ENCODE data around the gene IFNAR1.

The IFNAR1 gene

DNA sequence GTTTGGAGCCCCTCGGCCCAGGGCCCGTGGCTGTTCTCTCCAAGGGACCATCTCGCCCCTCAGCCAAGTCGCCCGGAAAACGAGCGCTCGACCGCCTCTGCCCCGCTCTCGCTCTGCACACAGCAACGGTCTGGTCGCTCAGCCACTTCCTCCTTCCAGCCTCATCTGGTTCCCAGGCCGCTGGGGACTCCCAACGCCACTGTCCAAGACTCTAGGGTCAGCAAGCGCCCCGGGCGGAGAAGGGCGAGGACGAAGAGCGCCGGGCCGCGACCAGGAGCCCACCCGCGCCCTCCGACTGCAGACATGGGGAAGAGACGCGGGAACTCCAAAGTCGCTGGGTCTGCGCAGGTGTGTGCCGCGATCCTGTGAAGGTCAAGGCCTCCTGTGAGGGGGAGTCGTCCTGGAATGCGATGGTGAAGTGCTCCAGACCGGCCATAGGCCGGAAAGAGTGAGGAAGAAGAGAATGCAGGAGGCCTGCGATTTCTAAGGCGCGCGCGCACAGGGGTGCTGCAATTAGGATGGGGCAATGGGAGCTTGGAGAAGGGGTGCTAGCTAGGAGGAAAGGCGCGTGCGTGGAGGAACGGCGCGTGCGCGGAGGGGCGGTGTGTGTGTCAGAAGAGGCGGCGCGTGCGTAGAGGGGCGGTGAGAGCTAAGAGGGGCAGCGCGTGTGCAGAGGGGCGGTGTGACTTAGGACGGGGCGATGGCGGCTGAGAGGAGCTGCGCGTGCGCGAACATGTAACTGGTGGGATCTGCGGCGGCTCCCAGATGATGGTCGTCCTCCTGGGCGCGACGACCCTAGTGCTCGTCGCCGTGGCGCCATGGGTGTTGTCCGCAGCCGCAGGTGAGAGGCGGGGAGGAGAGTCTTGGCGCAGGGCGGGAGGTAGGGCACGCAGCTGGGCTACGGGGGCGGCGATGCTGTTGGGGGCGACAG lies at the start of gene IFNAR1:
Gene IFNAR1 (plus strand): TSS at position 680 of the 931 bp plus-strand sequence. CDS start 86 bp downstream, at position 766.
- peak; percentile 94 for DNase-seq (ENCODE audit: low read depth, low spot score)

DNA sequence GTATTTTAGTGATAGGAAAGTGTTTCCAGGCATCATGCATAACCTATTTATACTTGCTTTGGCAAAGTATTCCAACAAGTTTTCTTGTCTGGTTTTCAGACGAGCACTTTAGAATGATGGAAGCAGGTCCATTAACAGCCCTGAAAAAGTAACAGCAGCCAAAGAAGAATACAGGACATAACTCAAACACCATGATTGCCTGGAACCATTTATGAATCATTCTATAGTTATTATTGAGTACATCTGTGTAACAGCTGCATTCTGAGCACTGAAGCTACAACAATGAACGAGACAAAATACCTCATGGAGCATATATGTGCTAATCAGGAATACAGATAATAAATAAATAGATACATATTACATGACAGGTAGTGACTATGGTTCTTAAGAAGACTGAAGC lies 46.0 kb upstream of the IFNAR1 start:
- no peak for DNase-seq (ENCODE audit: low read depth, low spot score)

DNA sequence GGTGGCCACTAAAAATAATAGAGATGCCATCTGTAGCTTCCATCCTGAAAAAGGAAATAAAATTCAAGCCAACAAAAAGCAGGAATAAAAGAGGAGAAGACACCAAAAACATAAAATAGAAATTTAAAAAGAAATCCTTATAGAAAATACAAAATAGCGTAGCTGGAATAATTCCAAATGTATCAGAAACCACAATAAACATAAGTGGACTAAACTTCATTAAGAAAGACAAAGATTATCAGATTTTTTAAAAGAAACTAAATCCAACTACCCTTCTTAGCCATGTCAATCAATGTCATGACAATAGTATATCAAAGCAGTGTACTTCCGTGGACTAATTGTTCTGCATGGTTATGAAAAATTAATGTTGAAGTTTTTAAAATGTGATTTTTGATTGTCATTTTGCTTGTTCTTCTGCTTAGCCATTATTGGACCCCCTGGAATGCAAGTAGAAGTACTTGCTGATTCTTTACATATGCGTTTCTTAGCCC lies 45.4 kb upstream of the IFNAR1 start:
- no peak for DNase-seq (ENCODE audit: low read depth, low spot score)

DNA sequence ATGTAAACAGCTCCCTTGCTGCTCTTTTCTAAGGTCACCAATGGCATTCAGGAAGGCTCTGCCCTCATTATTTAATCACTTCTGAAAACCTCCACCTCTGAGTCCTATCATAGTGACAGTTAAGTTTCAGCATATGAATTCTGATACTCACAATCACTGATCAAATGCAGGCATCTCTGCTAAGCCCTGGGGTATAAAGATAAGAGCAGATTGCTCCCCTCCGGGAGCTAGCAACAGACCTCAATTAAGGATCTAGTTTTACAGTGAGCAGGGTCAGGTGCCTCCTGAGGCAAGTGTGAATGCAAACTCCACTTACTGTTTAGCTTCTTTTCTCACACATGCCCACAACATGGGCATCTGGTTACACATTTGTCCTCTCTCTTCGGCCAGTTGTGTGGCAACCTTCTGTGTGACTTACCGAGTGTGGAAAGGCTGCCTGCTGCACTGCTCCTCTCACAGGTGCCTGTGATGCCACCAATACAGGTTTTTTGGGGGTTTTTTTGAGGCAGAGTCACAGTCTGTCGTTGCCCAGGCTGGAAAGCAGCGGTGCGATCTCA lies 43.6 kb upstream of the IFNAR1 start:
- no peak for DNase-seq (ENCODE audit: low read depth, low spot score)

DNA sequence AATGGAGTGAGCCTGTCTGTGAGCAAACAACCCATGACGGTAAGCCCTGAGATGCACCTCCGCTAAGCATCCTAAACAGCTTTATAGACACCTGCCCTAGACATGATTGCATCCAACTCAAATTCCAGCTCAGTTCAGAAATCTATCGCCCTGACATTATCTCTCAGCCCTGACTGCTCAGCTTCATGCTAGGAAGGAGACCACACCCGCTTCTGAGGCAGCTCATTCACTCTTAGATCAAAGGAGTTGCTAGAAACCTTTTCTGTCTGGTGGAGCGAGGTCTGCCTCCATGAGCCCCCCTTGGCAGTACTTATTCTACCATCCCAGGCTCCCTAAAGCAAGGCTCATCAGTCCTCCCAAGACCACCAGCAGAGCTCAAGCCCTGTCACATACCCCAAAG lies 41.6 kb upstream of the IFNAR1 start:
- DNase-seq (ENCODE audit: low read depth, low spot score) = no peak

DNA sequence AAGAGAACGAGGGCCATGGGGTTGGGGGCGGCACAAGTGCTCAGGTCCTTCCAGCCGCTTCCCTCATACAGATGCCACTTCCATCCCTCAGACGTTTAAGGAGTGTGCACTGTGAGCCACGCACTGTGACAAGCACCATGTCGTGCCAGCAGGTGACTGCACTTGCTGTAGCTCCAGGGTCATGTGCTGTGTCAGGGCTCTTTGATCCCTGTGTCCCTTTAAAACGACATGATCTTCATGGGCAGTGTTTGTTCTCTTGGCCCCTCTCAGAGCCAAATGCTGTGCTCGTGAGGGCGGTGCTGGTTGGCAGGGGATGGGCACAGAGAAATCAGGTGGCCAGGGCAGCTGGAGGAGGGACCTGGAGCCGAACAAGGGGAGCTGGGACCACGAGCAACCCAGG lies 38.7 kb upstream of the IFNAR1 start:
- no peak for DNase-seq (ENCODE audit: low read depth, low spot score)

DNA sequence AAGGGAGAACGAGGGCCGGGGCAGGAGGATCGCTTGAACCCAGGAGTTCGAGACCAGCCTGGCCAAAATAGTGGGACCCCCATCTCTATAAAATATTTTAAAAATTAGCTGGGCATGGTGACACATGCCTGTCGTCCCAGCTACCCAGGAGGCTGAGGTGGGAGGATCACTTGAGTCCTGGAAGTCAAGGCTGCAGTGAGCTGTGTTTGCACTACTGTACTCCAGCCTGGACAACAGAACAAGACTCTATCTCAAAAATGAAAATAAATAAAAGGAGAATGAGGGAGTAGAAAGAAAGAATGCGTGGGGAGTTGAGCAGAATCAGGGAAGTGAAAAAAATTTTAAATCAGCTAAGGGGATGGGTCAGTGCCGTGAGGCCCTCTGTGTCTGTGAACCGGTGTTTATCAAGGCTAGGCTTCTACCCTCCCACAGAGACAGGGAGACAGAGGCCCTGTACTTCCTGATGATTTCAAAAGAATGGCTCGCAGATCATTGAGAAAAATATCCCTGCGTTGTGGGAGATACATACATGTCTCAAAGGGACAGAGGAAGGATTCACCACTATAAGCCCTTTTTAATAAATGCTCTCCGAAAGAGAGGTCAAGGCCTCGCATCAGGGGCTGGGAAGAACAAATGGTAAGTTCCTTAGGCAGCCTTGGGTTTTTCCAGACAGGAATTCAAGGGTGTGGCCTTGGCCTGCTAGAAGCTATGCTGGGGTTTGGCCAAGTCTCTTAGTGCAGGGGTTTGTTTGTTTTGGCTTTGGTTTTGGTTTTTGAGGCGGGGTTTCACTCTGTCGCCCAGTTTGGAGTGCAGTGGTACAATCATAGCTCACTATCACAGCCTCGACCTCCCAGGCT lies 37.9 kb upstream of the IFNAR1 start:
- DNase-seq (ENCODE audit: low read depth, low spot score) = peak; percentile 73

DNA sequence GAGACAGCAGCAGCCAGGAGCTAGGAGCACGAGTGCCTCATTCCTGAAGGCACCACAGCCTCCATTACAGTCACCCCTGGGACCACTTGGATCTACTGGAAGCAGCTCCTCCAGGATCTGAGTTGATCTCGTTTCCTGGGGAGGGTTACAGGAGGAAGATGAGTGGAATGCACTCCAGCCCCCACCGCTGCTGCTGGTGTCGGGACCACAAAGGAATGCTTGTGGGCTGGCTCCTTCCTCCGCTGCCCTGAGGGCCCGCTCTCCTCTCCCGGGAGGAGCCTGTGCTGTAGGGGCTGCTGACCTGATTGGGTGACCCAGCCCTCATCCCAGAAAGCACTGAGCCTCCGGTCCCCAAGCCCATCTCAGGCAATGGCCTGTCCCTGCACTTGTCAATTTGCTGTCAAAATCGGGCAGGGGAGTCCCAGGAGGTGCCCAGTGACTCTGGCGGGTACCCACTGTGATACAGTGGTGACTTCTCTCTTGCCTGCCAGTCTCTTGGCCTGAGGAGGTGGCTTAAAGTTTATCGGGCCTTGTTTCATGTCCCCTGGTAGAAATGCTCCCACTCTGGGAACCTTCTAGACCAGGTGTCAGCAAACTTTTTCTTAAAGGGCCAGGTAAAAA lies 35.5 kb upstream of the IFNAR1 start:
- DNase-seq (ENCODE audit: low read depth, low spot score) = no peak

DNA sequence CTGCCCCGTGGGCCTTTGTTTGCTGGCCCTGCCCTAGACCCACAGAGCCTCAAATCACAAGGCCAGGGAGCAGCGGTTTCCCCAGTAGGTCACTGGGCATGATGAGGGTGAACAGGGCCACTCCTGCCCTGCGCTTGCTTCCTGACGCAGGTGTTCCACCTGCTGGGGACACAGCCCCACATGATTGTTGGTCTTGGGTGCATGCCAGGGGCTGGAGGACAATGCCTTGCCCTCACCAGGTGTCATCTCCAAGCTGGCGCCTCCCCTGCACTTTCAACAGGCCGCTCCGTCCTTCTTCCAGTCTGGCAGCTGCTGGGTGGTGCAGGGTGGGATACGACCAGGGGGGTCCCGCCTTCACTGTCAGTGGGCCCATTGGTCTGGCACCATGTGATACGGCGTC lies 34.3 kb upstream of the IFNAR1 start:
- no peak for DNase-seq (ENCODE audit: low read depth, low spot score)

DNA sequence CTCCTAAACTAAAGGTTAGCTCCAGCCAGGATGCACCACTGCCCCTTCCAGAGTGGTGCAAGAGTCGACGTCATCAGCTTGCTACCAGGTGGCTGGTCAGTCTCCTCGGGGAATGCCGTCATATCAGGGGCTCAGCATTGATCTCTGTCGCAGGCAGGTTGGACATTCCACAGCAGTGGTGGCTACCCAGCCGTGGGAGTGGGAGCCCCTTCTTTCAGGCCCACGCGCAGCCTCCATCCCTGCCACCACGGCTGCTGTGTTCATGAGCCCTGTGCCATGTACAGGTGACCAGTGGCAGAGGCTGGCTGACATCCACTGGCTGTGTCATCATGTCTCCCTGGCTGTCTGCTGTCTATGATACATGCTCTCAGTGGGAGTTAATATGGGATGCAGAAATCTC lies 33.1 kb upstream of the IFNAR1 start:
- no peak for DNase-seq (ENCODE audit: low read depth, low spot score)

DNA sequence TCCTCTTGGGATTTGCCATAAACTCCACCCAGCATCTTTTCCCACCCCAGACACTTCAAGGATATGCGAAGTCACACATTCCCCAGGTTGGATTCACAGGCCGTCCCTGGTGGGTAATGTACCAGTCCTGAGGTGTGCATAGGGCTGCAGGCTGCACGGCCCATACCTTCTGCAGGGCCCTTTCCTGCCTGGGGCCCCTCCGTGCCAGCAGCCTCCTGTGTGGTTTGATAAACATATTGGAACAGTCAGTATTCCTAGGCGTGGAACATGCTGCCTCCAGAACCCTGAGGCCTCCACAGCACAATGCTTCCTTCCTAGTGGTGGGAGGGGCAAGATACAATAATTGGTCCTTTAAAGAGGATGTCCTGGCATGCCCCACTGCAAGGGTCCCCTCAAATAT lies 32.0 kb upstream of the IFNAR1 start:
- DNase-seq (ENCODE audit: low read depth, low spot score) = no peak

DNA sequence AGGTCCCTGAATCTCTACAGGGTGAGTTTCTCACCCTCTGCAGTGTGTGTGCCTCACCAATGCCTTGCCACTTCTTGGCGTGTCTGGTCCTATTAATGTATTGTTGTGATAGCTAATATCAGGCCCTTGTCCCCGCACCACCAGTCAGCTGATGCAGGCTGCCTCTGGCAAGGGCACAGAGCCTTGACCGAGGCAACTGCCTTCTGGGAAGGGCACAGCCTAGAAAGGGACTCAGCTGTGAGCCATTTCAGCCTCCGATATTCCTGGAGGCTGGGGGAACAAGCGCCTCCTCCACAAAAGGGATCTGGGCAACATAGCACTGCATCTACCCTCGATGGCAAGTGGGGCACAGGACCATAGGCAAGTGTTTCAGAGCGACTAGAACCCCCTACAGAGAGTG lies 31.6 kb upstream of the IFNAR1 start:
- no peak for DNase-seq (ENCODE audit: low read depth, low spot score)

DNA sequence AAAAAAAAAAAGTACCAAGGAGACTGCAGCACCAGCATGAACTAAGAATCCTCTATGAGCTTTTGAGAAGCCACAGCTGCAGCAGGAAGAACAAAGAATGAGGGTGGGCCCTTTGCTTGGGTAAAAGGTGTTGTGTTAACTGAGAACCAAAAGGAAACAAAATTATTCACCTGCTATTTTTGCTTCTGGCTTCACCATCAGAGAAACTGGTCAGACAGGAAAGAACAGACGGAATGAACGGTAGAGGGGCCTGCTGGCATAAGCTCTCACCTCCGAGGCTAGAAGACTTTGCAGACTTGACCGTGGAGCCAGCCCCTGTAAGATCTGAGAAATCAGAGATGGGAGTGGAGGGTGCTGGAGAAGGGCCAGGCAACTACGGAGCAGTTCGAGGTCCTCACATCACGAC lies 31.0 kb upstream of the IFNAR1 start:
- no peak for DNase-seq (ENCODE audit: low read depth, low spot score)

DNA sequence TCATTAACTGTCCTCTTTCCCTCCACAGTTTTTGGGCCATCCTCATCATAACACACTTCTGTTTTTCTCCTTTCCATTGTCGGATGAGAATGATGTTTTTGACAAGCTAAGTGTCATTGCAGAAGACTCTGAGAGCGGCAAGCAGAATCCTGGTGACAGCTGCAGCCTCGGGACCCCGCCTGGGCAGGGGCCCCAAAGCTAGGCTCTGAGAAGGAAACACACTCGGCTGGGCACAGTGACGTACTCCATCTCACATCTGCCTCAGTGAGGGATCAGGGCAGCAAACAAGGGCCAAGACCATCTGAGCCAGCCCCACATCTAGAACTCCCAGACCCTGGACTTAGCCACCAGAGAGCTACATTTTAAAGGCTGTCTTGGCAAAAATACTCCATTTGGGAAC lies 28.6 kb upstream of the IFNAR1 start:
- no peak for DNase-seq (ENCODE audit: low read depth, low spot score)

DNA sequence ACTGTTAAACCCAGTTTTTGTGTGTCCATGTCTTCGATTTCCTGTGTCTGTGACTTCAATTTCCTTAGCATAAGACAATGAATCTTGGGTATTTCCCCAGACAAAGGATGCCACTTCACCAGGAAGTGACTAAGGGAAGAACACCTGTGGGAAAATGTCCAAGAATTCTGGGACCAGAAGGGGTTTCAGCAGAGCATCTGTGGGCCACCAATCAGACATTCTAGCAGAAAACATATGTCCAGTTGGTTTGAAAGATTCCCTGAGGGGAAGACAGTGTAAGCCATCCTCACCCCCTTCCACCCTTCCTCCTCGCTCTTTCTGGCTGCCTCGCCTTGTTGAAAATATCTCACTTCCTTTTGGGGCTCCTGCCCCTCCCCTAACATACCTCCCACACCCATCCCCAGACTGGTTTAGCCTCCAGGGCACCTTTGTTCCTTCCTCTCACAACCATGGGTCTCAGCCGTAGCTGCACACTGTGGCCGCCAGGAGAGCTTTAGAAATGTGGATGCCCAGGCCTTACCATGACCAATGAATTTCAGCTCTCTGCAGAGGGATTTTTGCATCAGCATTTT lies 25.5 kb upstream of the IFNAR1 start:
- DNase-seq (ENCODE audit: low read depth, low spot score) = no peak

DNA sequence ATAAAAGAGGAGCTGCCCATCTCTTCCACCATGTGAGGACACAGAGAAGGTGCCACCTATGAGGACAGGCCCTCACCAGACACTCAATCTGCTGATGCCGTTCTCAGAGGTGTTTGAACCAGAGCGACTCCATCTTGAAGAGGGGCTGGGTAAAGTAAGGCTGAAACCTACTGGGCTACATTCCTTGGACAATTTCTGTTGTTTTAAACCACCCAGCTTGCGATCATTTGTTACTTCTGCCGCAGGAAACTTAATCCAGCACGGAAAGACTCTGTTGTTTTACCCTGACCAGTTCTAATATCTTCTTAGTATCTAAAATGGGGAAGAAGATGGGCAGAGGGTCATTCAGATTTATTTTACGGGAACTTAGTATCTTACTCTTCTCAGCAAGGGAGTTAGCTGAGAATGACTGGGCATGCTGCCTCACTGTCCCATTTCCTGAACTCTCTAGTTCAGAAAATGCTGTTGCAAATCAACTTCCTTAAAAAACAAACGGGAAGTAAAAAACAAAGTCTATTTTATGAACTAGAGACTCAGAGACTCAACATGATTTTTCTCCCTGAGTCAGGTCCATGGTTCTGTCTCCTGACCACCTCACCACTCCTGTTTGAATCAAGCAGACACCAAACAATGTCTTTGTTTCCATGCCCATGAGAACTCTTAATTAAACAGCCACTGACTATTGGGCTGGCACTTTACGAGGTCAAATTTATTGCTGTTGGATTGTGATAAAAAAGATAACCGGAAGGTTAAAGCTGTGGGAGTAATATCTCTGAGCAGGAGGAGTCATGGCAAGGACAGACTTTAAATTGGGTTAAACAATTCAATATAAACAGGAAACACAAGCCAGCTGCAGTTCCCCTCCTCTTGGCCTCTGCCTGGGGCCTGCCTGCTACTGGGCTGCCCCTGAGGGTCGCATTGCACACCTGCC lies 23.8 kb upstream of the IFNAR1 start:
- DNase-seq (ENCODE audit: low read depth, low spot score) = no peak

DNA sequence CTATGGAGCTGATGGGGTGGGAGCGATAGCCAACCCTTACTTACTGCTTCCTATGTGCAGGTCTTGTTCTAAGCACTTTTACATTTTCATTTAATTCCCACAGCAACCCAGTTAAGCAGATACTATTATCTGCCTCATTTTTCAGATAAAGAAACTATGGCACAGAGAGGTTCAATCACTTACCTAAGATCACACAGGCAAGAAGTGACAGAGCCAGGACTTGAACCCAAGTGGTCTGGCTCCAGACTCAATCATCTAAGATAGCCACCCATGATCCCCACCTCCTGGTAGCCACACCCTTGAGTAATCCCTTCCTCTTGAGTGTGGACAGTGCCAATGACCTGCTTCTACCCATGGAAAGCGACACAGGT lies 23.2 kb upstream of the IFNAR1 start:
- DNase-seq (ENCODE audit: low read depth, low spot score) = no peak

DNA sequence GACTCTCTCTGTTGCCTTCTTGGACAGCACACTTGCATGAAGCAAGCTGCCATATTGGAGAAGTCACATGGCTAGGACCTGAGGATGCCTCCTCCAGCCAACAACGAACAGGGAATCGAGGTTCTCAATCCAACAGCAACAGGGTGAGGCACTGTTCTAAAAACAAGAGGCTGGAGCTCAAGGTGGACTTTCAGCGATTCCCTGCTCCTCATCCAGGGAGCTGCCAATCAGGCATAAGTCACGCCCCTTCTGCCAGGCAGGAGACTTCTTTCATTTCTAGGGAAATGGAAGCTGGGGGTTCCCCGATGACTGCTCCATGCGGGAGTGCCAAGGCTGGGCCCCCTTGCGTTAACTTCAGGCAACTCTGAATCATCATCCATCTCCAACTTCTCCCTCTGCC lies 22.7 kb upstream of the IFNAR1 start:
- DNase-seq (ENCODE audit: low read depth, low spot score) = no peak

DNA sequence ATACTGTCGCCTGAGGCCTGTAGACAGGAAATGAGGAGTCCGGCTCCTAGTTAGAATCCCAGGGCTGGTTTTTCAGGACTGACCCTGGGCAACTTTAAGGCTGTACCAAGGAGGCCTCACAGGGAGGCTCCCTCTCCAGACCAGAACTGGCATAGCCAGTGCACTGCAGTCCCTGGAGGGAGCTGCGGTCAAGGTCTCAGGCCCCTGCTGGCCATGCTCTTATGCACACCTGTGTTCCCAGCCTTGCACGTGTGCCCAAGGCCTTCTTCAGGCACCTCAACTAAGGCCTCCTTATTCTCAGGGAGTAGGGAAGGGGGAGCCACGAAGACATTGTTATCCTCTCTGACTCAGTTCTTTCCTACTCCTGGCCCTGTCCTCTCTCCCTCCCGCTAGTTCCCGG lies 22.0 kb upstream of the IFNAR1 start:
- DNase-seq (ENCODE audit: low read depth, low spot score) = no peak

DNA sequence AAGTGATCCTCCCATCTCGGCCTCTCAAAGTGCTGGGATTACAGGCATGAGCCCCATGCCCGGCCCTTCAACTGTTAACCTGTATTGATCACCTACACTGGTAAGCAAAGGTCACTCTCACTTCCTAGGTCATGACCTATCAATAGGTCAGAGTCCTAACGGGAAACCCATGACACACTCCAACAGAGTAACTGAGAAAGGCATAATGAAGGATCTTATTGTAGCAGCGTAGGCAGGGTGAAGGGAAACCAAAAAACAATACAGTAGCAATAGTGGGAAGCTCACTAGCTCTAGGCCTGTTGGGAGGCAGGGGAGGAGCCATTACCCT lies 19.5 kb upstream of the IFNAR1 start:
- DNase-seq (ENCODE audit: low read depth, low spot score) = no peak

DNA sequence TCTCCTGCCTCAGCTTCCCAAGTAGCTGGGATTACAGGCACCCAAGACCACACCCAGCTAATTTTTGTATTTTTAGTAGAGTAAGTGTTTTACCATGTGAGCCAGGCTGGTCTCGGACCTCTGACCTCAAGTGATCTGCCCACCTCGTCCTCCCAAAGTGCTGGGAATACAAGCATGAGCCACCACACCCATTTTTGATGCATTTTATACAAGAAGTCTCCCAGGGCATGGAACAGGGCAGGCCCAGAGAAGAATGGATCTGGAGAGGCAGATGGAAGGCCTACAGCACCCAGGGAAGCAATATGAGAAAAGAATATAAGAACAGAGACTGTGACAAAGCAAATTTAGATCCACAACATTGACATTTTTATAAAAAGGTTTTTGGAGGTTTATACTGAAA lies 18.8 kb upstream of the IFNAR1 start:
- no peak for DNase-seq (ENCODE audit: low read depth, low spot score)

Measured in smooth muscle cell of the brain vasculature (primary cell).